Measurements from ENCODE around the gene KRT6B. TPM values are rescaled to one million over a fixed set of nuclear protein-coding genes. Genes with fewer than 3 reads are reported as not detected.
"Not testable (repeated sequence)": the region's sequence is repeated elsewhere in the genome, so short reads cannot be mapped to it uniquely, and the experiment has no call there.

KRT6B gene
- total RNA-seq: not detected in 2 replicates

DNA sequence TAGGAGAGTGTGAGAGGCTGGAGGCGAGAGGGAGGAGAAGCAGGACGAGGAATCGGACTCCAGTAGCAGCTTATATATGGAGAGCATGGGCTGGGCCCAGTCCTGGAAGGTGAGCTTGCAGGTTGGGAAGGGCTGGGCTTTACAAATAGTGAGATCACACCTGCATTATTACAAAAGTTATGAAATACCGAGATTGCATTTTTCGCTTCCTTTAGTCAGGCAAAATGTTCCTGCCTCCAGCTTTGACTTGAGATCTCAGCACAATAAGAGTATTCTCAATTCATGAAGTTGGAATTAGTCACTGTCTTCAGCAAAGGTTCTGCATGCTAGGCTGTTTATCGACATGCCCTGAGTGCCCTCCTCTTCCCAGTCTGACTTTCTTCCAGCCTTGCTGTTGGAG lies at the start of gene KRT6B:
TSS of gene KRT6B (minus strand) at position 46 of the 400 bp plus-strand sequence. CDS start 68 bp downstream, outside the sequence.
- H3K36me3 Mint-ChIP-seq (ENCODE audit: low read depth): no peaks in the 10 kb centered on the region
- H3K9me3 Mint-ChIP-seq: no peaks in the 10 kb centered on the region
- intact Hi-C loops (cut with micrococcal nuclease): no loop called here
- H3K27me3 Mint-ChIP-seq (ENCODE audit: low read depth): peaks cover 17% of the 10 kb centered on the region
- H3K27ac Mint-ChIP-seq: no peak within 1 kb of the TSS
- no peak within 1 kb of the TSS for H3K4me3 Mint-ChIP-seq (ENCODE audit: low read depth)
- no peak for DNase-seq (ENCODE audit: low spot score)
- H3K4me1 Mint-ChIP-seq (ENCODE audit: low read depth): peaks cover 4% of the 10 kb centered on the region

DNA sequence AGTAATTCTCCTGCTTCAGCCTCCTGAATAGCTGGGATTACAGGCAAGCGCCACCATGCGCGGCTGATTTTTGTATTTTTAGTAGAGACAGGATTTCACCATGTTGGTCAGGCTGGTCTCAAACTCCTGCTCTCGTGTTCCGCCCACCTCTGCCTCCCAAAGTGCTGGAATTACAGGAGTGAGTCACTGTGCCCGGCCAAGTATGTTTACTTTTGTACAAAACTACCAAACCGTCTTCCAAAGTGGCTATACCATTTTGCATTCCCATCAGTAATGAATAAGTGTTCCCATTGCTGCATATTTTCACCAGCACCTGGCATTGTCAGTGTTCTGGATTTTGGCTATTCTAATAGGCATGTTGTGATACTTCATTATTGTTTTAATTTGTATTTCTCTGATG lies 49.5 kb upstream of the KRT6B start:
- intact Hi-C loops (cut with micrococcal nuclease): no loop called here
- Mint-ChIP-seq H3K36me3 (ENCODE audit: low read depth) (no peaks in the 10 kb centered on the region), H3K4me1 (ENCODE audit: low read depth) (no peaks in the 10 kb centered on the region), H3K27ac (no peak overlapping the region), H3K9me3 (no peaks in the 10 kb centered on the region), H3K27me3 (ENCODE audit: low read depth) (peaks cover 36% of the 10 kb centered on the region), H3K4me3 (ENCODE audit: low read depth) (no peak overlapping the region)
- no peak for DNase-seq (ENCODE audit: low spot score)

DNA sequence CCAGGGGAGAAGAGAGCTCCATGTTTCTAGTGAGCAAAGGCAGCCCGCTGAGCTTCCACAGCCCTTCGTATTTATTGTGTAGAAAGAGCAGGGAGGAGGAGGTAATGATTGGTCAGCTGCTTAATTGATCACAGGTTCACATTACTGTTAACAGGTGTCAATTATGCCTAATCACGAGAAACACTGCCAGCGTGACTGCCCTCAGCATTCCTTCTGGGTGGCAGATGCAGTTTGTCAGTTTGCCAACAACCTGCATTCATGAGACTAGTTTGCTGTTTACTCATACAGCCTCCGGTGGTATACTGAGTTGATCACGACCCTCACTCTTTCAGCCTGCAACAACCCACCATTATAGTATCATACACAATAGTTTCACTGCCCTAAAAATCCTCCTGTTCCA lies 48.6 kb upstream of the KRT6B start:
- H3K27me3 Mint-ChIP-seq (ENCODE audit: low read depth): peaks cover 27% of the 10 kb centered on the region
- H3K36me3 Mint-ChIP-seq (ENCODE audit: low read depth); H3K27ac Mint-ChIP-seq; H3K4me3 Mint-ChIP-seq (ENCODE audit: low read depth); DNase-seq (ENCODE audit: low spot score); H3K9me3 Mint-ChIP-seq; H3K4me1 Mint-ChIP-seq (ENCODE audit: low read depth); intact Hi-C loops (cut with micrococcal nuclease): not testable (repeated sequence)

DNA sequence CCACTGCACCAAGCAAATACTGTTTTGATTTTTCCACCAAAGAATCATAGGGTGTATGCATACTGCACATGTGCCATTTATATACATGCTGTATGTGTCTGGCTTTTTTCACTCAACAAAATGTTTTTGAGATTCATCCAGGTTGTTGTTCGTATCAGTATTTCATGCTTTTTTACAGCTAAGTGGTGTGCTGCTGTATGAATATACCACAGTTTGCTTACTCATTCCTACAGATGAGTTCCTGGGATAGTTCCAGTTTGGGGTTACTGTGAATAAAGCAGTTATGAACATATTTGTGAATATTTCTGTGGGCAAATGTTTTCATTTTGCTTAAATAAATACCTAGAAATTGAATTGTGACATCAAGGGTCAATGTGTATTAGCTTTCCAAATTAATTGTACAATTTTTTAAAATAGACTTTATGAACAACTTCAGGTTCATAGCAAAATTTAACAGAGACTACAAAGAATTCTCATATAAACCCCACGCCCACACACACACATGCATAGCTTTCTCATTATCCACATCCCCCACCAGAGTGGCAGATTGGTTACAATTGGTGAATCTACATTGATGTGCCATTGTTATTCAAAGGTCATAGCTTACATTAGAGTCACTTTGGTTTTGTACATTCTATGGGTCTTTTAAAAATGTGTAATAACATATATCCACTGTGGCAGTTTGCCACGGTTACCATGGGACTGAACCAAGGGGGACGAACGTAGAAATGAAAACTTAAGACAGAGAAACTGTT lies 48.0 kb upstream of the KRT6B start:
- Mint-ChIP-seq H3K27me3 (ENCODE audit: low read depth) (peaks cover 24% of the 10 kb centered on the region), H3K9me3 (no peaks in the 10 kb centered on the region), H3K27ac (no peak overlapping the region), H3K36me3 (ENCODE audit: low read depth) (no peaks in the 10 kb centered on the region), H3K4me3 (ENCODE audit: low read depth) (no peak overlapping the region), H3K4me1 (ENCODE audit: low read depth) (no peaks in the 10 kb centered on the region)
- intact Hi-C loops (cut with micrococcal nuclease): no loop called here
- no peak for DNase-seq (ENCODE audit: low spot score)

DNA sequence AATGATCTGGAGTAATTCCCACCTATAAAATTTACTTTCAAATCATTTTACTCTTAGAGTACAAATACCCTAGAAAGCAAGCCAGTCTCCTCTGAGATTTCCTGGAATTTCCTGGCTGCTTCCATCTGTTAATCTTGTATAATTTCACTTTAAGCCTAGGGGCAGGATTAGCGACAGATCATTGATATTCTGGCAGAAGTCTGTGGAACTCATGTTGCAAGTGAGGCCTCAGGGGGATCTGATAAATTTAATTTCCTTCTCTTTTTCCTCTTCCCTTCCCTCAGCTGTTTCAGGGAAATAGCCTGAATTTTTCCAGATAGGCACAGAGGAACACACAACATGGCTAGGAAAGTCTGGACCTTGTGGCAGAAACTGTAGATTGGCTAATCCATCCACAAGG lies 47.0 kb upstream of the KRT6B start:
- no peaks in the 10 kb centered on the region for H3K9me3 Mint-ChIP-seq
- intact Hi-C loops (cut with micrococcal nuclease): no loop called here
- H3K4me1 Mint-ChIP-seq (ENCODE audit: low read depth): no peaks in the 10 kb centered on the region

DNA sequence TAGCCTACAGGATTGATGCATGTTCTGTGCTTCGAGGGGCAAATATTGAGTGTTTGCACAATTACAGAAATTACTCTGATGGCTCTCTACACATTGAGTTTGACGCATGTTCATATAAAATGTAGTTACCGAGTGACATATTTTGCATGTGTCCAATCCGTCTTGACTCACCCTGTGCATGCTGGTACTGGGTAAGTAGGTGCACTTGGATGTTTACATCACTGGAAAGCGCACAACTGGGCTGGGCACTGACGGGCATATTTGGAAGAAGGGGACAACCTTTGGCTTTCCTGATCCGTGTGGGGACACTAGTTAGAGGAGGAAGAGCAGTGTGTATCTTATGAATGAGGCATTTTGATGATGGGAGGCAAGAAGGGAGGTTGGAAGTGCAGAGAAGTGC lies 46.0 kb upstream of the KRT6B start:
- no peaks in the 10 kb centered on the region for H3K4me1 Mint-ChIP-seq (ENCODE audit: low read depth)
- H3K27me3 Mint-ChIP-seq (ENCODE audit: low read depth): peaks cover 22% of the 10 kb centered on the region
- H3K36me3 Mint-ChIP-seq (ENCODE audit: low read depth): no peaks in the 10 kb centered on the region
- DNase-seq (ENCODE audit: low spot score): no peak
- H3K9me3 Mint-ChIP-seq: no peaks in the 10 kb centered on the region
- H3K4me3 Mint-ChIP-seq (ENCODE audit: low read depth): no peak overlapping the region
- H3K27ac Mint-ChIP-seq: no peak overlapping the region
- intact Hi-C loops (cut with micrococcal nuclease): no loop called here

More for the DNA sequence above, 47.0 kb upstream of the KRT6B start:
- Mint-ChIP-seq H3K4me3 (ENCODE audit: low read depth) (no peak overlapping the region), H3K27me3 (ENCODE audit: low read depth) (peaks cover 24% of the 10 kb centered on the region), H3K36me3 (ENCODE audit: low read depth) (no peaks in the 10 kb centered on the region), H3K27ac (no peak overlapping the region)
- no peak for DNase-seq (ENCODE audit: low spot score)

DNA sequence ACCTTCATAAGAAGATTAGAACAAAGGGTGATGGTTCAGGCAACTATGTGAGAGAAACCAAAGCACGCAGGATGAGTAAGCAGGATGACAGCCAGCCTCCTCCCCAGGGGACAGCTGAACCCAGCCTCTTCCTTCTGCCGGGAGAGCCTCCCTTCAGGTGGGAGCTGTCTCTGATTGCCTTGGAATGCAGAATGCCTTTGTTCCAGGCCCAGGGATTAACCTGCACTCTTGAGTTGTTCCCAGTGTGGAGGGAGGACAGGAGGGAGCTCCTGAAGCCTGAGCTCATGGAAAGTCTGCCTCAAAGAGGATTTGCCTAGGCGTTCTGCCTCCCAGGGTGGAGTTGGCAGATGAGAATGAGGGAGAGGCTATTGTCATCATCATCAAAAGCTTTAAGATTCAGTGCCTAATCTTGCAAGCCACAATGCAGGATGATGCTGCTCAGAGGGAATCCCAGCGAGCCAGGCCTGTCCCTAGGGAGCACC lies 44.7 kb upstream of the KRT6B start:
- H3K9me3 Mint-ChIP-seq: no peaks in the 10 kb centered on the region
- no peak overlapping the region for H3K27ac Mint-ChIP-seq
- peaks cover 15% of the 10 kb centered on the region for H3K27me3 Mint-ChIP-seq (ENCODE audit: low read depth)
- no peaks in the 10 kb centered on the region for H3K36me3 Mint-ChIP-seq (ENCODE audit: low read depth)
- H3K4me3 Mint-ChIP-seq (ENCODE audit: low read depth): no peak overlapping the region
- DNase-seq (ENCODE audit: low spot score): no peak
- no peaks in the 10 kb centered on the region for H3K4me1 Mint-ChIP-seq (ENCODE audit: low read depth)
- intact Hi-C loops (cut with micrococcal nuclease): no loop called here

DNA sequence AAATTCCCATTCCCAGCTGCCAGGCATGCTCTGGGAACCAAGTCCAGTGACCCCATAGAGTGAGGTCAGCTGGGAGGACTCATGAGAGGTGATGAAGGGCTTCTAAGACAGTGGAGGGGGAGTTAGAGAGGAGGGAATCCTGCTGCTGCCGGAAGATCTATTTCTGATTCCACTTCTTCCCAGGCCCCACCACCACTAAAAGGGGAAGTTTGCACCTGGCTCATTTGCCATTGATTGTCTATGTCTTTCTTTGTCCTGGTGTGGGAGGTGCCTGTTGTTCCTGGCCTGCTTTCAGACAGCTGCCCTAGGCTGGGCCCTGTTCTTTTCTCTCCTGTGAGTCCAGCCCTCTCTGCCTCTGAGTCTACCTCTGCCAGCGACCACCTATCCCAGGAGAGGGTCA lies 44.1 kb upstream of the KRT6B start:
- Mint-ChIP-seq H3K27me3 (ENCODE audit: low read depth) (peaks cover 14% of the 10 kb centered on the region), H3K36me3 (ENCODE audit: low read depth) (no peaks in the 10 kb centered on the region), H3K27ac (no peak overlapping the region), H3K4me1 (ENCODE audit: low read depth) (no peaks in the 10 kb centered on the region), H3K4me3 (ENCODE audit: low read depth) (no peak overlapping the region), H3K9me3 (no peaks in the 10 kb centered on the region)
- no peak for DNase-seq (ENCODE audit: low spot score)
- intact Hi-C loops (cut with micrococcal nuclease): no loop called here

DNA sequence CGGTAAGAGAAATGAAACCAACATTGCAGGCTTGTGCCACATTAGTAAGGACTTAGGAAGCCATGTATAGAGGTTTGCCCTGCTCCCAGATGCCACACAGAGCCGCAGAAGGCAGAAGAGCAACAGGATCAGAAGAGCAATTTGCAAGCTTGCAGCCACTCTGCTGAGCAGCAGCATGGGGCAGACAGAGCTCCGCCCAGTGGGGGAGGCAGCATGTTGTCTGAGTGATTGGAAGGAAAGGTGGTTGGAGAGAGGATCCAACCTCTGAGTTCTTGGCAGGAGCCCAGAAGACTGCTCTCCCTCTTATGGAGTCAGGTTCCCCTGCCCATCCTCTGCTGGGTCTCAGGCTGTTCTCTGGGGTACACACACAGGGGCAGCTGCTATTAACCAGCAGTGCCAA lies 43.4 kb upstream of the KRT6B start:
- intact Hi-C loops (cut with micrococcal nuclease): no loop called here
- Mint-ChIP-seq H3K27me3 (ENCODE audit: low read depth) (peaks cover 11% of the 10 kb centered on the region), H3K9me3 (no peaks in the 10 kb centered on the region), H3K27ac (no peak overlapping the region), H3K4me3 (ENCODE audit: low read depth) (no peak overlapping the region), H3K36me3 (ENCODE audit: low read depth) (no peaks in the 10 kb centered on the region), H3K4me1 (ENCODE audit: low read depth) (no peaks in the 10 kb centered on the region)
- DNase-seq (ENCODE audit: low spot score): no peak

DNA sequence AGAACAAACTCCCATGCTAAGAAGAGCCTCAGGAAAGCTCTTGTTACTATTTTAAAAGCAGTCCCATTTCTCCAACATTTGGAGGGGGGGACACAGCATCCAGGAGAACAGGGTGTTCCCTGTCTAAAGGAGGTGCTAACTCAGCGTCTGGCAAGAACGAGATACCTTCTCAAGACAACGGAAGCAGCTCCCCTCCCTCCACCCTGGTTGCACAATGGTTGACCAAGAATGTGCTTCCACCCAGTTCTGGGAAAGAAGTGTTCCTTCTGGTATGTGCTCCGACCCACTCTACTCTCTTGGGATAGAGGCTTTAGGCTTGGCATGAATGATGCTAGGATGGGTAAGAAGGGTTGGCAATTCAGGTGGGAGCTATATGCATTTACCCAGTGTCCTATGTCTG lies 42.6 kb upstream of the KRT6B start:
- Mint-ChIP-seq H3K27me3 (ENCODE audit: low read depth) (peaks cover 9% of the 10 kb centered on the region), H3K4me1 (ENCODE audit: low read depth) (no peaks in the 10 kb centered on the region), H3K36me3 (ENCODE audit: low read depth) (no peaks in the 10 kb centered on the region), H3K4me3 (ENCODE audit: low read depth) (no peak overlapping the region), H3K27ac (no peak overlapping the region), H3K9me3 (no peaks in the 10 kb centered on the region)
- intact Hi-C loops (cut with micrococcal nuclease): no loop called here
- no peak for DNase-seq (ENCODE audit: low spot score)

DNA sequence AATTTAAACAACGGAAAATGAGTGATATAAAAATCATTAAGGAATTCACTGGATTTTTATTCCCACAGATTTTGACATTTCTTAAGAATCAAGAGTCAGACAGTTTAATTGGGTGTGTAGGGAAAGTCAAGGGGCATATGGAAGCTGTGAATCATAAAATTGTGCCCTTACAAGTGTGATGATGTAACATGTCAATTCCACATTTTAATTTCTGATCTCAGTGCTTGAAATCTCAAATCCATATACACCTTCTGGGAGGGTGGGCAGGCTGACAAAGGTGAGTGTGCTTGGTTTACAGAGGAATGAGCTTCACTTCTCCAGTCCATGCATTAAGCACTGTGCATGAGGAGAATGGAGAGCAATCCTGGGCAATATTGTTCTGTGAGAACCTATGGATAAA lies 42.2 kb upstream of the KRT6B start:
- intact Hi-C loops (cut with micrococcal nuclease): no loop called here
- peaks cover 9% of the 10 kb centered on the region for H3K27me3 Mint-ChIP-seq (ENCODE audit: low read depth)
- no peak overlapping the region for H3K27ac Mint-ChIP-seq
- no peaks in the 10 kb centered on the region for H3K36me3 Mint-ChIP-seq (ENCODE audit: low read depth)
- no peak overlapping the region for H3K4me3 Mint-ChIP-seq (ENCODE audit: low read depth)
- no peaks in the 10 kb centered on the region for H3K9me3 Mint-ChIP-seq
- no peak for DNase-seq (ENCODE audit: low spot score)
- no peaks in the 10 kb centered on the region for H3K4me1 Mint-ChIP-seq (ENCODE audit: low read depth)

DNA sequence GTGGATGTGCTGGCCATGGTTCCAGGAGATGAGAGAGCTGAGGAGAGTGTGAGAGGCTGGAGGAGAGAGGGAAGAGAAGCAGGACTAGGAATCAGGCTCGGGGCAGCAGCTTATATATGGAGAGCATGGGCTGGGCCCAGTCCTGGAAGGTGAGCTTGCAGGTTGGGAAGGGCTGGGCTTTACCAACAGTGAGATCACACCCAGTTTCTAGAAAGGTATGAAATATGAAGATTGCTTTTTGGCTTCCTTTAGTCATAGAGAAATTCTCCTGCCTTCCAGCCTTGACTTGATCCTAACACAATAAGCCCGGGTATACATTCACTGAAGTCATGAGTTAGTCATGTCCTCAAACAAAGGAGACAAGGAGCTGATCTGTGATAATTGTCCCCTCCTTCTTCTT lies 41.2 kb upstream of the KRT6B start, which contains the start of gene KRT6A:
TSS of gene KRT6A (minus strand) at position 86 of the 400 bp plus-strand sequence. CDS start at position 17, 69 bp downstream.
- Mint-ChIP-seq H3K27ac (no peak within 1 kb of the TSS), H3K27me3 (ENCODE audit: low read depth) (peaks cover 7% of the 10 kb centered on the region)

DNA sequence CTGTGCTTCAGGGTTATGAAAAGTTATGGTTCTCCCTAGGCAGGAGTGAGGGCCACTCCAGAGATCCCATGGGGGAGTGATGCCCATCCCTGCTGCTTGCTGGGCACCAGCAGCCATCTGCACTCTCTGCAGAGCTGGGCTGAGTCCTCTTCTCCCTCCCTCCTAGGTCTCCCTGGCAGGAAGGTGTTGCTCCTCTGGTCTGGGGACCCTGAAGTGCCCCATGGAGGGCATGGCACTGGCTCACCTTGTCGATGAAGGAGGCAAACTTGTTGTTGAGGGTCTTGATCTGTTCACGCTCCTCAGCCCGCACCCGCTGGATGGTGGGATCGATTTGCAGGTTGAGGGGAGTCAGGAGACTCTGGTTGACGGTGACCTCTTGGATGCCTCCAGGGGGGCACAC lies 40.5 kb upstream of the KRT6B start:
- H3K27ac Mint-ChIP-seq: not testable (repeated sequence)

More for the DNA sequence above, 41.2 kb upstream of the KRT6B start, which contains the start of gene KRT6A:
- intact Hi-C loops (cut with micrococcal nuclease): no loop called here
- H3K36me3 Mint-ChIP-seq (ENCODE audit: low read depth): no peaks in the 10 kb centered on the region
- H3K4me3 Mint-ChIP-seq (ENCODE audit: low read depth): no peak within 1 kb of the TSS
- H3K4me1 Mint-ChIP-seq (ENCODE audit: low read depth): no peaks in the 10 kb centered on the region
- no peak for DNase-seq (ENCODE audit: low spot score)
- no peaks in the 10 kb centered on the region for H3K9me3 Mint-ChIP-seq

More for the DNA sequence above, 40.5 kb upstream of the KRT6B start:
- H3K4me1 Mint-ChIP-seq (ENCODE audit: low read depth); H3K9me3 Mint-ChIP-seq; H3K4me3 Mint-ChIP-seq (ENCODE audit: low read depth); H3K27me3 Mint-ChIP-seq (ENCODE audit: low read depth); intact Hi-C loops (cut with micrococcal nuclease); DNase-seq (ENCODE audit: low spot score); H3K36me3 Mint-ChIP-seq (ENCODE audit: low read depth): not testable (repeated sequence)
